Left cardiac atrium (tissue), 4 donors: ENCODE results near the gene STAT1. TPM values are rescaled to one million over a fixed set of nuclear protein-coding genes. Genes with fewer than 3 reads are reported as not detected.

Experiments used
- ATAC-seq, 2 donors: fragments of 200-7000 bp; cut with Tn5 transposase; one replicate each; pipeline ENCODE4 v1.9.1; 2020; ENCODE audit warnings: mild to moderate bottlenecking in 2 of 2, moderate library complexity in 2 of 2
- DNase-seq: peaks from one replicate; pipeline ENCODE4 v3.0.0-alpha.2; 2020
- intact Hi-C, 2 donors: fragments of 100-400 bp; cut with DNase I; formaldehyde crosslinking; loops; one replicate each; pipeline versions ENCODE4 v1.14.1 to v1.15.1; 2022 to 2023
- long read RNA-seq: library from polyadenylated mRNA; unstranded; transcript quantifications from one replicate; pipeline ENCODE4 v2.0.0, GENCODE V29; 2021
- total RNA-seq, 2 donors: library from RNA; stranded (reverse); fragmentation: NEBNext Ultra II Directional; extraction: Animal tissue kit (Norgen Biotek cat#: 25700); gene quantifications; one replicate each; pipeline ENCODE4 v1.2.1, GENCODE V29; 2021
- donor health status: DM: no; HTN: yes; CAD: no.
- donor health status: DM: no; HTN: yes; CAD: no; lungs with severe emphysema.
- donor health status: DM: yes; HTN: yes; CAD: no.
- donor health status: Dilated cardiomyopathy.

Gene STAT1
- 10 to 100 TPM; 37.3 to 76.7 TPM for total RNA-seq
- long read RNA-seq, full-length matches to known transcripts = 94 of 193 reads
- long read RNA-seq, partial matches to known transcripts = 85 of 193 reads
- long read RNA-seq, other reads (novel, unspliced or antisense) = 14 of 193 reads

DNA sequence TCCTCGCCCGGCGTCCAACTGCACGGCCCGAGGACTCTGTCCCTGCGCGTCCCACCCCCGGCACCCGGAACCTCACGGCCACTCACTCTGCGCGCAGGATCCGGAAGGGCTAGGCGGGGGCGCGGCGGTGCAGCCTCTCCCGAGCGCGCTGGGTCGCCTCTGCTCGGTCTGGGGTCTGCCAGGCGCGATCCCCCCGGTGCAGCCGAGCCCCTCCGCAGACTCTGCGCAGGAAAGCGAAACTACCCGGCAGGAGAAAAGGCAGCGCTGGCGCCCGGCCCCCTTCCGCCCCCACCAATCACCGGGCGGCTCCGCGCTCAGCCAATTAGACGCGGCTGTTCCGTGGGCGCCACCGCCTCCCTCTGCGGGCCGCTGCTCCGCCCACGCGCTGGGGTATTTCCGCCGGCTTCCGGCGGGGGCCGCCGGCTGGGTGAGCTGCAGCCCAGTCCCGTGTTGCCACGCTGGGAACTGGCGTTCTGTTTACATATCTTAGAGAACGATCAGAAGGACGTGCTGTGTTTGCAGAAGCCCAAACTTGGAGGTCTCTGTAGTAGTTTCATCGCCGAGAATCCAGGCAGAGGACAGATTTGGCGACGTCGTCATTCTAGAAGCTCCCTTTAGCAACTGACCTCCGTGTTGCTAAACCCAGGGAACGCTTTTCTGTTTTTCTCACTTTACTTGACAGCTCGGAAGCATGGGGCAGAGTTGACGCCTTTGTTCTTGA is at the start of gene STAT1:
Gene STAT1 (minus strand): TSS at position 240 of the 721 bp plus-strand sequence. CDS start 4,168 bp downstream, outside the sequence.
- ATAC-seq = peak; percentile 97
- intact Hi-C loops = no loop called here

DNA sequence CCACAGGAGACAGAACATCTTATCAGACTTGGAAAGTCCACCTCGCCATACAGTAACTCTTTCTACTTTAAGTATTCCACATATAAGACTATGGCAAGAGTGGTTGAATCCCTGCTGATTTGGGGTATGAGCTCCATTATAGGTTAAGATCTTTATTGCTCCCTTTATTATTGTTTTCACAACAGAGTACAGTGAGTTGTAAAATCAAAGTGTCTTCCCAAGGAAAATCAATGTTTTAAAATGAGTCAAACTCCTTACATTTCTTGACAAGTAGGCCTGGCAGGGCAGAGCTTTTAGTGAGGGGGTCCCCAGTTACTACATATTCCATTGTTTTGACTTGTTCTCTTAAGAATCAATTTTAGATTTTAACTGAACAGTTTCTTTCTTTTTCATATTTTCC is 49.6 kb upstream of the STAT1 start:
- intact Hi-C loops = no loop called here
- ATAC-seq (no peak), DNase-seq (no peak)

More for the DNA sequence above, at the start of gene STAT1:
- DNase-seq = peak; percentile 95

DNA sequence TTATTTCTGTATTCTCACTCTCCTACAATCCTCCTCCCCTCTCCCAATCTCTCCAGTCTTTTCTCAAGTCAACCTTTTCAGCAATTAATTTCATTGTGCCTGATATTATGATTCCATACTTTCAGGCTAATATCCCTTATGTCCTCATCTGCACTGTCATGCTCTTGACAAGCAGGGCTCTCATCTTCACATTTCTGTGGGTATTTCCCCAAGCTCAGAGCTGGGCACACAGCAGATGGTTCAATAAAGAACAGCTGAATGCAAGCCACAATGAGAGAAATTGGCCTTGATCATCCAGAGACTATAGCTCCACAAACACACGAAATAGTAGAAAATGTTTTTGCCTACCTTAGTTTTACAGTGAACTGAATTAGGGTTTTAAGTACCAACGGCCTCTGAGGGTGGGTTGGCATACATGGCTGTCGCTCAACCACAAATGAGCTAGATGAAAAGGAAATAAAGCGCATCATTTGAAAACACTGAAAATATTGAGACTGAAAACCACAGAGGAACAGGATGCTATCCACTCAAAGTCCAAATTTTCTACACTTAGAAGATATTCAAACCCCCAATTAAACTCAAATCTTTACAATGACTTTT is 47.5 kb upstream of the STAT1 start:
- no peak for ATAC-seq
- no peak for DNase-seq
- intact Hi-C loops = no loop called here

DNA sequence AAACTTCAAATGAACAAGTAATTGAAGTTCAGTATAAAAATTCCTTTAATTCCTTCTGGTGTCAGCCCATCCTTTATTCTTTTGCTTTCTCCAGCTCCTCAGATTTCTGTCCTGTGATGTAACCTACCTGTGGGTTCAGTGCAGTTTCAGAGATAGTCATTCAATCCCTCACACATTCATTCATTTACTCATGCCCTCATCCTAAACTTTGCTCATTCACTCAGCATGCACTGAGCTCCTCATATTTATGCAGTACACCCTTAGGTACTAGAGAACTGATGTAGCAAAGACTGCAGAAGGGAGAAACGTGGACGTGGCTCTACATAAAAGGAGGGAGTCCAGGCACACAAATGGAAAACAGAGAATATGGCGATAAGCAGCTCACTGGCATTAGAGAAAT is 45.3 kb upstream of the STAT1 start:
- intact Hi-C loops = loop anchor here (10.0 kb wide), 2 partner anchors 95 to 445 kb away; partner anchors contain the start of gene STAT4 (in 1 of the 2)
- ATAC-seq (no peak), DNase-seq (no peak)

DNA sequence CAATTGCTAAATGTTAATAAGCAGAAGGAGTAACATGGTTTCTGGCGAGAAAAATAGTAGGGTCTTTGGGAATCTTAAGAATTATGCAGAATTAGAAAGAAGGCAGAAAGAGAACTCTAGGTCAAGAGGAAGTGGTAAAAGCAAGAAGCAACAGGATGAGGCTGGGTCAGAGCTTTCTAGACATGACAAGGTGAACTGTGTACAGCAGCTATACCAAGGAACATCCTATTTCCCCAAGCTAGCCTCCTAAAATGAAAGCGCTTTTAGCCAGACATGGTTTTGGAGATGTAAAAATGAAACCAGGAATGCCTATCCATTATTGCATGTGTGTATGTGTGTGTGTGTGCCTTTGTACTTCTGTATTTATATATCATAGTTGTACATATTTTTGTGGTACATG is 42.3 kb upstream of the STAT1 start:
- DNase-seq = no peak
- no peak for ATAC-seq
- intact Hi-C loops = loop anchor here (10.0 kb wide), 2 partner anchors 99 to 449 kb away; partner anchors contain the start of gene STAT4 (in 1 of the 2)

DNA sequence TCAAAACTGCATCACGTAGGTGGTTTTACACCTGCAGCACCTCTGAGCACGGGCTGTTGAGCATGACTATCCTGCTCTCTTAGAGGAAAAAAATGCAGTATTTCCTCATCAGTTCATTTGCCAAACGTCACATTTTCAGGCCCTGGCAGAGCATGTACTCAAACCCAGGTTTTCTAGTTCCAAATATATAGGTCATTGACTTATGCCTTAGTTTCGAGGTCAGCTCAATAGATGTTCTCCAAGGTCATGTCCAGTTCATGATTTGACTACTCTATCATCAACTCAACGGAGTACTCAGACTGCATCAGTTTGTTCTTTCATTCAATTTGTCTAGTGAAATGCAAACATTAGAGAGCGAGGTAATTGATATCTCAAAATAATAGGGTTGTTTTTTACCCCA is 39.3 kb upstream of the STAT1 start:
- ATAC-seq = no peak
- no peak for DNase-seq
- intact Hi-C loops = loop anchor here (2.0 to 10.0 kb wide), 3 partner anchors 102 to 452 kb away; partner anchors contain the start of gene STAT4 (in 1 of the 2)

DNA sequence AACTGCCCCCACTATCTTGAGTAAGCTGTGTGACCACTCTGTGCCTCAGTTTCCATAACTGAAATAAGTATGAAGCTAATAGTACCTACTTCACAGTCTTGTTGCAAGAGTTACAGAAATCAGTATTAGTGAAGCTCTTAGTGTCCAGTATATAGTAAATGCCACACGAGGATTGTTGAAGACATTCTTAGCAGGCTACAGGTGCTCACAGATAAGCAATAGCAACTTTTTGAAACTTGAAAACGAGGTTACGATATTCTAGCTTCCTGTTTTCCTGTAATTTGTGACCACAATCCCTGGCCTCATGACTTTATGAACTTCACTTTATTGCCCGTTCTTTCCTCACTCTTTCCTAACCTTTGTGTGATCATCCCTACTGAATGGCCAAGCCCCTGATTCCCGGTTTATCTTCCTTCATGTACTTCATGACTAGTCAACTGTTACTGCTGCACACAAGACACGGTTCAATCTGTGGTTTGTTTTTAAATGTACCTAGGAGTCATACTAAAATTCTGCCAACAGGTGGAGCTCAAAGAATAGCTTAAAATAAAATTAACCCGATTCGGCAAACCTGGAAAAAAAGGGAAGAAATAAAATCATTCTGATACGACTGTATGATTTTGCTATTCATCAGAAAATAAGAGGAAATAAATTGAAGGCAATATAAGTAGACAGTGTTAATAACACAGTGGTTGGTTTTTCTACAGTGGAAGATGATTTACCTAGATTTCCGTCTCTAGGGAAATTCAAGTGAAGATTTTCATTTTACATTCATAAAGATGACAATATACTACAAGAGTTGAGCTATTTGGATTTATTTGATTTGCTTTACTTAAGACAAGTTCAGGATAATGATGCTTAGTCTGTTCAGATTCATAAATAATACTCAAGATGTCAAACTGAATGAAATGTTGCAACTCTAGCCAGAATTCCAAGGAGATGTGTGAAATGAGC is 38.1 kb upstream of the STAT1 start:
- peak in 1 of 2 donors; percentile 22 for ATAC-seq
- intact Hi-C loops = loop anchor here (2.0 to 10.0 kb wide), 3 partner anchors 103 to 453 kb away; partner anchors contain the start of gene STAT4 (in 1 of the 2)

DNA sequence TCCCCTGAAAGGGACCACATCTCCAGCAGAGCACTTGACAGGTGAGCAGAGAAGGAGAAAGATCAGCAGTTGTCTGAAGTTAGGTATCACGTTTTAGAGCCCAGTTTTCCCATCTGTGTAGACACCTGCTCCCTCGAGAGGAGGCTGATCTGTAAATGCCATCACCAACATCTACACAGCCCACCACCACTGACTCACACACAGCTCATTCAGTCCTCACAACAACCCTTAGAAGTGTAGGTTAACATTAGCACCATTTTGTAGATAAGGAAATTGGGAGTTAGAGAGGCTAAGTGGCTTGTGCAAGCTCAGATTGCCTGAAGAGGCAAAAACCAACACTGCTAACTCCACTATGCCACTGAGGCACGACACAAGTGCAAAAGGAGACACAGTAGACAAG is 37.2 kb upstream of the STAT1 start:
- DNase-seq (no peak), ATAC-seq (peak in 1 of 2 donors; percentile 15)
- intact Hi-C loops = loop anchor here (10.0 kb wide), 2 partner anchors 104 to 454 kb away; partner anchors contain the start of gene STAT4 (in 1 of the 2)

More for the DNA sequence above, 38.1 kb upstream of the STAT1 start:
- no peak for DNase-seq

DNA sequence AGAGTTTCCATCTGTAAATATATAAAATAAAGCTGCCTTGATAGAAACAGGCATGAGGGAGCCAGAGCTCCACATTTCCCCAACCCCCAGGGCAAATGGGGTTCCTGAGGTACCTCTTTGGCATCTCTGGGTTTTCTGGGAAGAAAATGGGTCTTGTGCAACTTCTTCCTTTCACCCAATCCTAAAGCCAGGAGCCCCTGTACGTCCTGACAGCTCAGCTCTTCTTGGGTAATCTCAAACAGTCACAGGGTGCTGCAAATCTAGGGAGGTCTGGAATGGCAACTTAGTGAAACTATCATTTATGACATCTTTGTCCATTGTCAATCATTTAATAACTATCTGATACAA is 36.6 kb upstream of the STAT1 start:
- ATAC-seq (peak in 1 of 2 donors; percentile 21), DNase-seq (no peak)
- intact Hi-C loops = loop anchor here (10.0 kb wide), 2 partner anchors 104 to 454 kb away; partner anchors contain the start of gene STAT4 (in 1 of the 2)

DNA sequence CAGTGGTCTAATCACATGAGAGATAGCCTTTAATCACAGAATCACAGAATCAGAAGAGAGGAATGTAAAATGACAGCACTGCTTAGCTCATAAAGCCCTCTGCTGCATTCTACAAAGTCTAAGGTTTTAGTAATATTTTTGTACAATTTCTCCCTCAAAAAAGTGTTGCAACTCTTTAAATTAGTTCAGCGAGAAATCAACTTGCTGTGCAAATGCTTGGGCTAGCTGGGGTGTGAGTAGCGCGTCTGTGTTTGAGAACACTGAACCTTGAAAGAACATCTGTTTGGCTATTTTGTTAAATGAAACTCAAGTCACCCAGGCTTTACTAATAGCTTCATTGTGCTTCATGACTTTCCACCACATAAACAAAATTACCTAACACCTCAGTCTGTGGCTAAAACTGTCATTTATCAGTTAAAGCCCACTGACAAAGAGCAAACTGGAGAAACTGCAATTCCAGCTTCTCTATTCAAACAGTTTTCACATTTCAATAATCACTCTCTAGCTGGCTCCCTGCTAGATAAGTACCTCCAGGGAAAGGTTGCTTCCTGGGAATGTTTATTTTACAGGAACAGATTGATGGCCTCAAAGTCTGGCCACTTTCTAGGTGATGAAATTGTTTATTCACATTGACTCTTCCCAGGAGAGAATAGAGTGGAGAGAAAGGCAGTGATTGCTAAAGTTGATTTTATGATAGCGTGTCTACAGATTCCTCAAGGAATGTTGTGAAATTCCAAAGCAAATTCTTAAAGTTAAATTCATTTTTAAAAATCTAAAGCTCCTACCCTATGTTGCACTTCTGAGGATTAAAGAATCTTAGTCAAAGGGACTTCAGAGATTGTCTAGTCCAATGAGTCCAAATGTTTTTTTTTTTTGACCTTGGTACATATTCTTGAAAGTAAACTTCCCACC is 36.0 kb upstream of the STAT1 start:
- ATAC-seq = peak; percentile 55 to 67
- no peak for DNase-seq
- intact Hi-C loops = loop anchor here (10.0 kb wide), 2 partner anchors 105 to 455 kb away; partner anchors contain the start of gene STAT4 (in 1 of the 2)

DNA sequence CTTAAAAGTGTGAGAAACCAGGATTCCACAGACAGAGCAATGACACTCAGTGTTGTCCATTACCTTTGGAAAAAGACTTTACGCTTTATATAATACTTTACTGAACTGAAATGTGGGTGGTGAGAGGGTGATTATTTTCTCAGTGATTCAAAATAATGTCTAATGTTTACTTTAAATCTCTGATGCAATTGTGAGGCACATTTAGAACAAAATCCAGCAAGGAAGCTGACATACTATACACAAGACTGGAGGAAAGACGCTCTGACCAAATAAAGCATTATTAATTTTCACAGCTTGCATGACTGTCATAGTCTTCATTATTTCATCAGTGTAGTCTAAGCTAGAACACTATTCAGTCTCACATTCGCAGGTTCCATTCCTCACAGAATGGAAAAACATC is 34.1 kb upstream of the STAT1 start:
- no peak for ATAC-seq
- DNase-seq = no peak
- intact Hi-C loops = no loop called here

DNA sequence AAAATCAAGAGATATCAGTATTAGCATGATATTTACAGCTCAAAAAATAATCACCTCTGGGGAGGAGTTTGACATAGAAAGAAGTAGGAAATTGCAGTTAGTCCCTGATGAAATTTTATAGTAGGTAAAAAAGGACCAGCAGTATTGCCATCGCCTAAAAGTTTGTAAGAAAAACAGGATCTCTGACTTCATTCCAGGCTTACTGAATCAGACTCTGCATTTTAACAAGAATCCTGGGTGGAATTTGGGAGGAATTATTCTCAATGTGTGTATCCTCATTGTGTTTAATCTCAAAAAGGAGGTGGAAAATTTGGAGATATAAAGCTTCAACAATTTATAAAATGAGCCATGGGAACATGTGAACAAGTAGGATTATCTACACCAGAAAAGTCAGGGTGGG is 31.2 kb upstream of the STAT1 start:
- DNase-seq = no peak
- intact Hi-C loops = no loop called here
- no peak for ATAC-seq

DNA sequence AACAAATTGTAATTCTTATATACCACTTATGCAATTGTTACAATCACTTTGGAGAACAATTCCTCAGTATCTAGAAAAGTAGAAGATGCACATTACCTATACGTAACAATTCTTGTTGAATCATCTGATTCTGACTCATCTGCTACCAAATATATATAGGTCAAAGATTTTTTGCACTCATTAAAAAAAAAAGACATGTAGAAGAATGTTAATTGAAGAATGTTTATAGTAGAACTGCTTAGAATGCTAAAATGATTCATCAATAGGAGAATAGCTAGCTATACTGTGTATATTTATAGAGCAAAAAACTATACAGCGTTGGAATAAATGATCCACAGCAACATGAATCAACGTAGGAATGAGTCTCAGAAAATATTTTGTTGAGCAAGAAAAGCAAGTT is 29.5 kb upstream of the STAT1 start:
- intact Hi-C loops = no loop called here
- DNase-seq (no peak), ATAC-seq (no peak)

DNA sequence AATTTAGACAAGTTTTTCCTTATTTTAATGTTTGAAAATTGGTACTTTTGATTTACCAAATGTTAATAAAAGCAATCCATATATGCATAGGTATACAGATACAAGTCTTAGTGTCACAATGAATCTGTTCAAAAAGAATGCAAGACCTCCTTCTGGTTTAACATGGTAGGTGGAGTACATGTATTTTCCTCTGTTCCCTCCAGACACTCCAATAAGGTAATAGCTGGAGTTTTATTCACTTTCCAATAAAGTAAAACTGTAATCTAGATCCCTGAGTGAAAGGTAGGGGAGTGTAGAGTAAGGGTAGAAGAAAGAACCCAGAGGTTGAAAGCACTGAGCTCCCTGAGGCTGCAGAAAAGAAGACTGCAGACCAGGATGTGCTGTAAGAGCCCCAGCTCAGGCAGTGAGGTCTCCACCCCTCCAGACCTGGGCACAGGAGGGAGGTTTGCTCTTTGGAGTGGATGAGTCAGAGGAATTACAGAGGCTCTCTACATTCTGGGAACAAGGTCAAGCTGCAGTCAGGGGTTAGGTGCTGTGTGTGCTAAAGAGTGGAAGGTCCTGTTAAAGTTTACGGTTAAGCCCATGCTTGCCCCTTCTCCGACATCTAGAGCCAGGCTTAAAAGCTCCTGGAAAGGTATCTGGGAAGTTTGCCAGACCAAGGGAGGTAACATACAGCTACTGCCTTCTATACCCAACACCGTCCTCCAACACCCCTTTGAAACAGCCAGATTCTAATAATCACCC is 27.6 kb upstream of the STAT1 start:
- no peak for DNase-seq
- intact Hi-C loops = no loop called here
- peak in 1 of 2 donors; percentile 91 for ATAC-seq

DNA sequence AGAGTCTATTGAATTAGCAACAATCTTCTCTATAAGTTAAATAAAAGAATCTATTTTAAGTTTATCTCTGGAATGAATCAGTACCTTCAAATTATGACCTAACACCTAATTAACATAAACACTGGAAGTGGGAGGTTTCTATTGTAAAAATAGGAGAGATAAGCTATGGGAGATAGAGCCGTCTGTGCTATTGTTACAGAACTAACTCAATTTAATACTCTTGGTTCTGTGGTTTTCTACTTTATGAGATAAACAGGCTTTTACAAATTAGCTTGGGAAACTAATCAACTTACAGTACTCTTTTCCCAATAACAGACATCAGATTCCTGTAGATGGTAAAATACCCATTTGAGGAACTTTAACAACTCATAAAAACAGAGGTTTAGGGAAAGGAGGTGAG is 25.6 kb upstream of the STAT1 start:
- no peak for ATAC-seq
- intact Hi-C loops = no loop called here
- no peak for DNase-seq

DNA sequence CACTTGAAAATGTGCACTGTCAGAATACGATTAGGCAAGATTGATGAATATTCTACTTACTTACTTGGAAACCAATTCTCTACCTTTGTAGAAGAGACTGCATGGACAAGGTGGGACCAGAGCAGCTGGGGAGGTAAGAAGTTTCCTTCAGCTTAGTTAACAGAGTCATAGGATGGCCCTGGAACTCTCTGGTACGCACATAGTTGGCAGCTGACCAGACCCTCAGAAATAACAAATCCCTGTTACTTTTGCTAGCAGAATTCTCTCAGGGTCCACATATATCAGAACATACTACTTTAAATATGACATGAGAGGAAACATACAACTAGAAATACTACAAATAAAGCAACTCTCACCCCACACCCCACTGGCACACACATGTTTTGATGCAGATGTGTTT is 24.8 kb upstream of the STAT1 start:
- intact Hi-C loops = no loop called here
- DNase-seq (no peak), ATAC-seq (no peak)

DNA sequence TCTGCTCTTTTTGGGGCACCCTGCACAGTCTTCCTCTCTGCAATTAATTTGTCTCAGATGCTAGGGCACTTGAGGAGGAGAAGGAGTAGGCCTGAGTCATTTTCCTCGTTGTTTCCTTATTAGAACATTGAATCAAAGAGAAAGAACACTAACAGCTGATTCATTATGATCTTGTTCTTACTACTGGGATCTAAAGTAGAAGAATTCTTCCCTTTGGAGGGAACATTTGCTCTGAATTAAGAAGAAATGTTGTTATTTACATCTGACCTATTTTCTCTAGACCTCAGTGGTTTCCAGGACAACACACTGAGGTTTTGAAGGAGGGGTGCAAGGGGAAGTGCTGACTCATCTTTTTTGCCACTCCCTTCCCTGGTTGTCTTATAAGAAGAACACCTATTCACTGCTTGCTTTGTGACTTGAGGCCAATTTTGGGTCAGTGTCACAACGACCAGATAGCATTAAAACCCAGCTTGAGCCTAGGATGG is 24.3 kb upstream of the STAT1 start:
- intact Hi-C loops = no loop called here
- ATAC-seq = peak in 1 of 2 donors; percentile 41
- no peak for DNase-seq
